GM20000 (cell line): ENCODE results near the gene SUGCT.

Experiments
- DNase-seq: peaks from one replicate; pipeline ENCODE4 v3.0.0; 2012; ENCODE audit warnings: low spot score
- TF ChIP-seq, protein P1 (sequence below): IDR thresholded peaks from 2 replicates; pipeline ENCODE4 v1.5.1; 2012; ENCODE audit warnings: mild to moderate bottlenecking, control low read depth; ENCODE audit errors: extremely low read depth, missing control alignments

The SUGCT gene

DNA sequence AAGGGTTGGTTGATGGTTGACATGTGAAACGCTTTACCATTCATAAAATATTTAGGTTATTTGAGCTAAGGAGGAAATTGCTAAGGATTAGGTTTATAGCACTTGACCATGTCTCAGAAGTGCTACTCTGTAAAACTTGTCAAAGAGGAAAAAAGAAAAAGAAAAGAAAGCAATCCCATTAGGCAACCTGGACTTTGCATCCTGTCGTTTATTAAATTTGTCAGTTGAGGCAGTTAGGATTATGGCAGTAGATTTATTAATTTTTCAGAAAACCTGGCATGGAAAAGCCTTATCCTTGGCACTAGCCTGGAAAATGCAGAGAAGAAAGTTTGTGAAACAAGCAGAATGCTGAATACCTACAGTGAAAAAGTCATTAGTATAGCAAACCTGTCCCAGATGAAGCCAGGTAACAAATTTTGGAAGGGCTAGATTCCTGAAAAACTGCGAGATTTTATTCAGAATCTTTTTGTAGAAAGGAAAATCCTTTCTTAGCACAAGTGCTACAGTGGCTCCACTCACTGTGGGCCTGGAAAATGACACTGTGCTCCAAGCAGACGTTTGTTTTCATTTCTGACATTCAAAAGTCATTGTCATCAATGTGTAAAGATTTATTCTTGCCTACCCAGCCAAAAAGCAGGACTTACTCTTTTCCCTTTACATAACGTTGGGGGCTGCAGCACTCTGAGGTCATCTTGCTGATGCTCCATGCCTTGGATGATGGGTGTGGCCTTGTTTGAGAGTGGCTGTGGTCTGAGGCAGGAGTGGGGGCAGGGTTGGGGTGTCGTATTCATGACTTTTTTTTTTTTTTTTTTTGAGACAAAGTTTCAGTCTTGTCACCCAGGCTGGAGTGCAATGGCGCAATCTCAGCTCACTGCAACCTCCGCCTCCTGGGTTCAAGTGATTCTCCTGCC is 664.9 kb downstream of the SUGCT start:
- TF ChIP-seq, protein P1, sequence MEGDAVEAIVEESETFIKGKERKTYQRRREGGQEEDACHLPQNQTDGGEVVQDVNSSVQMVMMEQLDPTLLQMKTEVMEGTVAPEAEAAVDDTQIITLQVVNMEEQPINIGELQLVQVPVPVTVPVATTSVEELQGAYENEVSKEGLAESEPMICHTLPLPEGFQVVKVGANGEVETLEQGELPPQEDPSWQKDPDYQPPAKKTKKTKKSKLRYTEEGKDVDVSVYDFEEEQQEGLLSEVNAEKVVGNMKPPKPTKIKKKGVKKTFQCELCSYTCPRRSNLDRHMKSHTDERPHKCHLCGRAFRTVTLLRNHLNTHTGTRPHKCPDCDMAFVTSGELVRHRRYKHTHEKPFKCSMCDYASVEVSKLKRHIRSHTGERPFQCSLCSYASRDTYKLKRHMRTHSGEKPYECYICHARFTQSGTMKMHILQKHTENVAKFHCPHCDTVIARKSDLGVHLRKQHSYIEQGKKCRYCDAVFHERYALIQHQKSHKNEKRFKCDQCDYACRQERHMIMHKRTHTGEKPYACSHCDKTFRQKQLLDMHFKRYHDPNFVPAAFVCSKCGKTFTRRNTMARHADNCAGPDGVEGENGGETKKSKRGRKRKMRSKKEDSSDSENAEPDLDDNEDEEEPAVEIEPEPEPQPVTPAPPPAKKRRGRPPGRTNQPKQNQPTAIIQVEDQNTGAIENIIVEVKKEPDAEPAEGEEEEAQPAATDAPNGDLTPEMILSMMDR: no peak
- DNase-seq: no peak

DNA sequence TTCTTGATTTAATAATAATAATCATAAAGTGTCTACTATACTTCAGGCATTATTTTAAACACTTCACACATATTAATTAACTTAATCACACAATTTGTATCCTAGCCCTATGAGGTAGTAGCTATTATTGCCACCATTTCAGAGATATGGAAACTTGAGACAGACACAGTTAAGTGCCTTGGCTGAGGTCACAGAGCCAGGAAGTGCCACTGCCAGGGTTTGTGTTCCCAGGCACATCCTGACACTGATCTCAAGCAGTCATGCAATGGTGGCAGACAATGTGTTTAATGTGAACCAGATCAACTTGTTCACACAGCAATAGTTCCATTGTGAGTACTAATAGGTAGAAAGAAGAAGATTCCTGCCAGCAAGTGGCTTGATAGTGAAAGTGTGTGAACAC is 666.0 kb downstream of the SUGCT start:
- no peak for DNase-seq
- TF ChIP-seq, protein P1: no peak

DNA sequence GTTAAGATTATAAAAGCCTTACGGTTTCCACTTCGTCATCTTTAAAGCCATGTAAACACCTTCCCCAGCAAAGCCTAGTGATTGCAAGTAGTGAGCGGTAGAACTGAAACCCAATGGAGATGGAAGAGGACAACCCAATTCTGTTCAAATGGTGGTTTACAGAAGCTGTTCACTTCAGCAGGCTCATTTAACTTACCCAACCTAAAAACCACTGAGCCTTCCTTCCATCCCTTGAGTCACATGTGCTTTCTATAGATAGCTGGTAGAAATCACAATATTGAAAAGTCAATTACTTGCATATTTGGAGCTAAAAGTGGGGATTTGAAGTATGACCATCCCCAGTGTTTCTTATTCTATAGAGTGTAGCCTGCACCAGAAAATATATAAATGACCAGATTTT is 667.7 kb downstream of the SUGCT start:
- no peak for DNase-seq

DNA sequence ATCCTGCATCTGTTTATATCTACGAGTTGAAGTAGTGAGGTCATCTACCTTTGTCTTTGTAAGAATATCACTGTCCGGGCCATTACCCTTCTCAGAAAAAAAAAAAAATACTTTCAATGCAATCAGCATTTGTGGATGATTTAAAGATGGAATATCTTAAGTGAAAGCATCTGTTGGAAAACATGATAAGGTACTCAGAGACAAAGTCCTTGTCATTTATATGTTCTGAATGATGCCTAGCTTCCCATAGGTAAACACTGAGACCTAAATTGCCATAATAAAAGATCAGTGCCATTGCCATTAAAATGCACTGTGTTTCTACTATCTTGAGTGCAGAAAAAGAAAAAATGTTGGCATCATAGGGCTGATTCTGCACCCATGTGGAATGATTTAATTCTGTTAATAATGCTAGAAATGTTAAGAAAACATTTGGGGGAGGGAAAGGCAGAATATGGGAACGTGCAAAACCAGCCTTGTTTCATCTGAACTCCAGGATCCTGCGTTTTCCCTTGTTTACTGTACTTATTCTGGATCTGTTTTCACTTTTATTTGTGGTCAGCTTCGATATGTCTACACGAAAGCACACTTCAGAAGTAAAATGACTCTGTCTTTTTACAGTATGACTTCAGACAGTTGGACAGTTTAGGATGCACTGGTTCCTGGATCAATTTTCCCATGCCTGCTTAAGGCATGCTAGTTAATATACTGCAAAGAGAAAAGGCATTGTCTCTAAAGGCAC is 669.8 kb downstream of the SUGCT start:
- TF ChIP-seq, protein P1: no peak
- DNase-seq: no peak

More for the DNA sequence above, 667.7 kb downstream of the SUGCT start:
- TF ChIP-seq, protein P1: no peak

DNA sequence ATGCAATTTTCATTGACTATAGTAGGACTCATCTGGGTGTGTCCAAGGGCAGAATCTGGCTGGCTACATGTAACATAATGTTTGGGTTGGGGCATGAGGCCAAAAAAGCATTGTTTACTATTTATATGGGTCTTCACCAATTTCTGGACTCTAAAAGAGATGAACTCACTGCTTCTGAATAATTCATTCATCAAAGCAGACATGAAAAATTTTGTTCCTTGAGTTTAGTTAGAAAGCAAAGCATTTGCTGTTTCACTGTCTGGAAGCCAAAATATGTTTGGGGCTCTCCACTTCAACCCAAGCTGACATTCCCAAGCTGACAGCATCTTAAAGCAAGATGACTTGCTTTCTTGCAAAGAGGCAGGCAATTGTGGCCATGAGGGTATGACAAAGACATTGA is 670.6 kb downstream of the SUGCT start:
- TF ChIP-seq, protein P1: no peak
- DNase-seq: no peak

DNA sequence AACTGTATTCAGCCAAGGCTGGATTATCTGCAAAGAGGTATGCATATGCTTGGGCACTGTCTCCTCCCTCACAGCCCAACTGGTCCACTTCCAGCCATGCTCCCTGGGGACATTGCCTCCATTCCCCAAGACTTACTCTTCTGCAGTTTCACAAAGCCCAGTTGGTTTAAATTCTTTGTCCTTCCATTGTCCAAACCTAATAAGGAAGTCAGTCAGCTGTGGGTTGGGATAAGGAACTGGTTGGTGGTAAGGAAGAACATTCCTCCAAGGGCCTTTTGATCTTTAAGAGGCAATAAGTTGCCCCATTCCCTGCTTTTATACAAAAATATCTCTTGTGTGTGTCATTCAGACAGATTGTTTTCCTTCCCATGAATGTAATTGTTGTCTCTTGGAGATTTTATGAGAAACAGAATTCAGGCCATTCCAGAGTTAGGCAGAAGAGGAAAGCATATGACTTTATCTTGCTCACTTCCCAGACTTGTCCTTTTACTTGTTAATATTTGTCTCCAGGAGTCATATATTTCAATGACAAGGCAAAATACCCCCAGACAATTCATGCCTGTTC is 673.7 kb downstream of the SUGCT start:
- TF ChIP-seq, protein P1: no peak
- no peak for DNase-seq

DNA sequence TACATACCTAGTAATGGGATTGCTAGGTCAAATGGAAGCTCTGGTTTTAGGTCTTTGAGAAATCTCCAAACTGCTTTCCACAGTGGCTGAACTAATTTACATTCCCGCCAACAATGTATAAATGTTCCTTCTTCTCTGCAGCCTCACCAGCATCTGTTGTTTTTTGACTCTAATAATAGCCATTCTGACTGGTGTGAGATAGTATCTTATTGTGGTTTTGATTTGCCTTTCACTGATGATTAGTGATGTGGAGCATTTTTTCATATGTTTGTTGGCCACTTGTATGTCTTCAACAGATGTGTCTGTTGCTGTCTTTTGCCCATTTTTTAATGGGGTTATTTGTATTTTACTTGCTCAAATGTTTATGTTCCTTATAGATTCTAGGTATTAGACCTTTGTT is 675.5 kb downstream of the SUGCT start:
- TF ChIP-seq, protein P1: no peak
- DNase-seq: no peak
